Left ventricle myocardium inferior (tissue), 1 donor: ENCODE results near the gene CLDN18. TPM values are rescaled to one million over a fixed set of nuclear protein-coding genes. Genes with fewer than 3 reads are reported as not detected.

ENCODE experiments used
- DNase-seq: peaks from one replicate; pipeline ENCODE4 v3.0.0-alpha.2; 2020
- H3K27ac ChIP-seq: fragments of 200-600 bp; replicated peaks from 2 replicates; pipeline ENCODE4 v1.8.0; 2021
- H3K27me3 ChIP-seq: fragments of 200-600 bp; 2 replicates; pipeline ENCODE4 v1.8.0; 2021; ENCODE audit warnings: low read depth
- H3K36me3 ChIP-seq: fragments of 200-600 bp; 2 replicates; pipeline ENCODE4 v1.8.0; 2021
- H3K4me1 ChIP-seq: fragments of 200-600 bp; 2 replicates; pipeline ENCODE4 v1.8.0; 2021
- H3K4me3 ChIP-seq: fragments of 200-600 bp; 2 replicates; pipeline ENCODE4 v1.8.0; 2021; ENCODE audit warnings: mild to moderate bottlenecking, moderate library complexity
- H3K9me3 ChIP-seq: fragments of 200-600 bp; replicated peaks from 2 replicates; pipeline ENCODE4 v1.8.0; 2021
- intact Hi-C: fragments of 100-400 bp; cut with micrococcal nuclease; formaldehyde crosslinking; loops from one replicate; pipeline ENCODE4 v1.11.0; 2022
- total RNA-seq: library from RNA; stranded (reverse); fragmentation: NEBNext Ultra II Directional; extraction: Animal tissue kit (Norgen Biotek cat#: 25700); gene quantifications from one replicate; pipeline ENCODE4 v1.2.1, GENCODE V29; 2021
- TF ChIP-seq, protein P1 (sequence below): fragments of 200-600 bp; IDR thresholded peaks from 2 replicates; pipeline ENCODE4 v1.8.0; 2021; ENCODE audit warnings: antibody characterized with exemption, mild to moderate bottlenecking, borderline replicate concordance
- donor health status: DM: no; HTN: yes; CAD: no; lungs with severe emphysema.

Gene CLDN18
- total RNA-seq, 1 donor from 2014 or later = not detected

DNA sequence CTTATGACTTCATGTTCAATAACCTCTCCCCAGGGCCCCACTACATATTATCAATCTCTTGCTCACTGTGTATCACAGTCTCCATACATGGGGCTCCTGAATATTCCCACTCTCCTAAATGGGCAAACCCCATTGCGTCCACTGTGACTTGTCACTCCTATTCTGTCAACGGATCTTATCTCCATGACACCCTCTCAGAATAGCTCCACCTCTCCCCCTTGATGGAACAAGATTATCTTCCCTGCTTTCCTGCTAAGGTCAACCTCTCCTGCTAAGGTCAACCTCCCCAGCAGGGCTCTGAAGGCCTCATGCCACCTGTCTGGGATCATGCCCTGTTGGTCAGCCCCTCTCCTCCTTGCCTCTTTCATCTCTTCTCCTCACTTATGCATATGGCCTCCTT, 1.8 kb downstream of the CLDN18 start:
- no peaks in the 10 kb centered on the region for H3K9me3 ChIP-seq
- TF ChIP-seq, protein P1, sequence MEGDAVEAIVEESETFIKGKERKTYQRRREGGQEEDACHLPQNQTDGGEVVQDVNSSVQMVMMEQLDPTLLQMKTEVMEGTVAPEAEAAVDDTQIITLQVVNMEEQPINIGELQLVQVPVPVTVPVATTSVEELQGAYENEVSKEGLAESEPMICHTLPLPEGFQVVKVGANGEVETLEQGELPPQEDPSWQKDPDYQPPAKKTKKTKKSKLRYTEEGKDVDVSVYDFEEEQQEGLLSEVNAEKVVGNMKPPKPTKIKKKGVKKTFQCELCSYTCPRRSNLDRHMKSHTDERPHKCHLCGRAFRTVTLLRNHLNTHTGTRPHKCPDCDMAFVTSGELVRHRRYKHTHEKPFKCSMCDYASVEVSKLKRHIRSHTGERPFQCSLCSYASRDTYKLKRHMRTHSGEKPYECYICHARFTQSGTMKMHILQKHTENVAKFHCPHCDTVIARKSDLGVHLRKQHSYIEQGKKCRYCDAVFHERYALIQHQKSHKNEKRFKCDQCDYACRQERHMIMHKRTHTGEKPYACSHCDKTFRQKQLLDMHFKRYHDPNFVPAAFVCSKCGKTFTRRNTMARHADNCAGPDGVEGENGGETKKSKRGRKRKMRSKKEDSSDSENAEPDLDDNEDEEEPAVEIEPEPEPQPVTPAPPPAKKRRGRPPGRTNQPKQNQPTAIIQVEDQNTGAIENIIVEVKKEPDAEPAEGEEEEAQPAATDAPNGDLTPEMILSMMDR = no peak
- no peaks in the 10 kb centered on the region for H3K36me3 ChIP-seq
- intact Hi-C loops = no loop called here
- no peak overlapping the region for H3K27ac ChIP-seq
- no peaks in the 10 kb centered on the region for H3K27me3 ChIP-seq
- H3K4me1 ChIP-seq = peaks cover 14% of the 10 kb centered on the region
- no peak overlapping the region for H3K4me3 ChIP-seq
- DNase-seq = no peak

DNA sequence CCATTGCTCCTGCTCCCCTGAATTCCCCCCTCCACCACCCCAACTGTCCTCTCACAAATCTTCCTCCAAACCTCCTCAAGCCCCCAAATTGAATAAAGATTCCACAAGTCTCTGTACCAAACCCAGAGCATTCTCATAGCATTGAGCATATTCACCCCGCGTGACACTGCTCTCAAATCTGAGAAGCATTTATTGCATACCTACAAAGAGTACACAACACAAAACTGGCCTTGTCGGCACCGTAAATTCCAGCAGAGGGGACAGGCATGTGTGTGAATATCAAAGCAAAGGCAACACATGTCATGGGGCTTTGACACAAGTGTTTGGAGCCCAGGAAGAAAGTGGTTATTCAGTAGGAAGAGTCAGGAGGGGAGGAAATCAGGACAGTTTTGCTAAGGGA, 2.6 kb downstream of the CLDN18 start:
- Histone ChIP-seq H3K27me3 (no peaks in the 10 kb centered on the region), H3K9me3 (no peaks in the 10 kb centered on the region), H3K27ac (no peak overlapping the region), H3K36me3 (no peaks in the 10 kb centered on the region), H3K4me1 (peaks cover 14% of the 10 kb centered on the region), H3K4me3 (no peak overlapping the region)
- TF ChIP-seq, protein P1 = no peak
- intact Hi-C loops = no loop called here
- DNase-seq = no peak

DNA sequence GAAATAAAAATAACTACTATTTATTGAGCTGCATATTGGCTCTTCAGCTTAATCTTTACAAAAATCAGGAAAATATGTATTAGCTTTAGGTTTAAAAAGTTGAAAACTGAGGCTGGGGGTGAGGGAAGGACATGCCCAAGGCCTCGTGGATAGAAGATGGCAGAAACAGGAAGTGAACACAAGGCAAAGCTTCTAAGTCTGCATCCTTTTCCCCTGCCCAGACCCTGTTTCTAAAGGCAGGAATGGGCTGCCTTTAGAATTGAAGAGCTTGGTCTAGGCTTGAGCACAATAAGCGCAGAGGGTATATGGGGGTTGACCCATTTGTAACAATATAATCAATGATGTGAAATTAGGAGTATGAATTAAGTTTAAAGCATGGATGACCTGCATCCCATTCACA, 6.1 kb downstream of the CLDN18 start:
- no peaks in the 10 kb centered on the region for H3K27me3 ChIP-seq
- TF ChIP-seq, protein P1 = no peak

DNA sequence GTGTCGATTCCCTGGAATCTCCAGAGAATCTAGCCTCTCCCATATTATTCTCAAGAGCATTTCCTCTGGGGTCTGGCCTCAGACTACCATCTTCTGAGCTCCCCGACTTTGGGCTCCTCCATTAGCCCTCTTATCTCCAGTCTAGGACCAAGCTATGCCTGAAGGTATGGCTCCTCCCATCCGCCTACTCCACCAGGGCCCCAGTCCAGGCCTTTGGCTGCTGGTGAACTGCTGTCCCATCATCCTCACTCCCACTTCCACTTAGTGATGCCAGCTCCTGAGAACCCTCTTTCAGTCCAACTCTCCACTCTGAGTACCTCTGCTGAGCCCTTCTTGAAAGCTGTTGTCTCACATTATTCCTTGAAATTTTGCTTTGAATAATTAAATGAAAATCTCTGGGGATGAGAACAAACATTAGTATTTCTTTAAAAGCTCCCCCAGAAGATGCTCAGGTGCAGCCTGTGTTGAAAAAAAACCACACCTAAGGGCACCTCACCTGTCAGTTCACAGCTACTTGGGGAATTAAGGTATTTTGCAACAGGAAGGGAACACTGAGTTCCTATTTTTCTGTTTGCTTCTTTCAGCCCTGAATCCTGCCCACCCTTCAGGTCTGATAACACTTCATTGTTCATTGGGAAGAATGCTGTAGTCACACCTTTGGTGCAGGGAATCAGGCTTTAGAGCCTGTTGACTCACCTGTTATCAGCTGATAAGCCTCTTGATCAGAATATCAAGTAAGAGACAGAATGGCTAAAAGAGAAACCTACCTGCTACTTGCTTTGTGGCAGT, 9.5 kb downstream of the CLDN18 start:
- intact Hi-C loops = no loop called here
- TF ChIP-seq, protein P1 = no peak
- no peak overlapping the region for H3K27ac ChIP-seq
- no peak for DNase-seq
- no peaks in the 10 kb centered on the region for H3K27me3 ChIP-seq
- H3K4me1 ChIP-seq = no peaks in the 10 kb centered on the region
- no peak overlapping the region for H3K4me3 ChIP-seq
- no peaks in the 10 kb centered on the region for H3K9me3 ChIP-seq
- H3K36me3 ChIP-seq = no peaks in the 10 kb centered on the region

More for the DNA sequence above, 6.1 kb downstream of the CLDN18 start:
- no peak for DNase-seq
- Histone ChIP-seq H3K4me3 (no peak overlapping the region), H3K36me3 (no peaks in the 10 kb centered on the region), H3K9me3 (no peaks in the 10 kb centered on the region), H3K27ac (no peak overlapping the region), H3K4me1 (peaks cover 8% of the 10 kb centered on the region)
- intact Hi-C loops = no loop called here

DNA sequence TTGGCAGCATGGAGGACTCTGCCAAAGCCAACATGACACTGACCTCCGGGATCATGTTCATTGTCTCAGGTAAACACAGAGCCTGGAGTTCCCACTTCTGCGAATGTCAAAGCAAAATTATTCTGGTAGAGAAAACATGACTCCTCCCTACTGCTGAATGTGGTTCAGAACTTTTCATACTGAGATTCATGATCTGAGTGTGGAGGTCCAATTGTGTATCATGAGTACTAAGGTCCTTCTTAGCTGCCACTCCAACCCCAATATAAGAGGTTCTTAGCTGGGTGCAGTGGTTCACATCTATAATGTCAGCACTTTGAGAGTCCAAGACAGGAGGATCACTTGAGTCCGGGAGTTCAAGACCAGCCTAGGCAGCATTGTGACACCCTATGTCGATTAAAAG, 13.8 kb downstream of the CLDN18 start:
- intact Hi-C loops = no loop called here
- Histone ChIP-seq H3K36me3 (no peaks in the 10 kb centered on the region), H3K4me1 (no peaks in the 10 kb centered on the region), H3K27ac (no peak overlapping the region), H3K27me3 (no peaks in the 10 kb centered on the region), H3K9me3 (no peaks in the 10 kb centered on the region), H3K4me3 (no peak overlapping the region)
- DNase-seq = no peak
- TF ChIP-seq, protein P1 = no peak
